Sigmoid colon (tissue), 7 donors: Measurements from ENCODE around the gene TCF12. TPM values are rescaled to one million over a fixed set of nuclear protein-coding genes. Genes with fewer than 3 reads are reported as not detected.
"Not testable (repeated sequence)": the region's sequence is repeated elsewhere in the genome, so short reads cannot be mapped to it uniquely, and the experiment has no call there.

Experiments
- DNase-seq: peaks from one replicate; pipeline ENCODE4 v3.0.0-alpha.2; 2019
- H3K27ac ChIP-seq, 4 donors: fragments of 200-600 bp; sonication (generic); one replicate each; pipeline ENCODE4 v1.5.1; 2016 to 2019; ENCODE audit warnings: mild to moderate bottlenecking in 1 of 4
- H3K27me3 ChIP-seq, 3 donors: fragments of 200-600 bp; sonication (generic); one replicate each; pipeline ENCODE4 v1.5.1; 2019; ENCODE audit warnings: mild to moderate bottlenecking in 1 of 3
- H3K36me3 ChIP-seq, 4 donors: fragments of 200-600 bp; sonication (generic); one replicate each; pipeline ENCODE4 v1.5.1; 2016 to 2019
- H3K4me1 ChIP-seq, 4 donors: fragments of 200-600 bp; sonication (generic); one replicate each; pipeline ENCODE4 v1.5.1; 2017 to 2019
- H3K4me3 ChIP-seq, 4 donors: fragments of 200-600 bp; sonication (generic); one replicate each; pipeline ENCODE4 v1.5.1; 2017 to 2019; ENCODE audit warnings: mild to moderate bottlenecking in 2 of 4, moderate library complexity in 1 of 4
- H3K9me3 ChIP-seq, 4 donors: fragments of 200-600 bp in 3 of 4; sonication (generic) in 3 of 4; one replicate each; pipeline versions ENCODE4 v1.5.1 to v1.6.1; 2013 to 2019
- CTCF ChIP-seq, 4 experiments: fragments of 450-650 bp in 3 of 4; fragments of 200-600 bp in 1 of 4; IDR thresholded peaks; one replicate each; pipeline ENCODE4 v1.5.1; 2016 to 2019; ENCODE audit warnings: antibody characterized with exemption in 4 of 4, mild to moderate bottlenecking in 3 of 4, moderate library complexity in 2 of 4
- EP300 ChIP-seq, 4 donors: sonication (generic); formaldehyde crosslinking; IDR thresholded peaks; one replicate each; pipeline ENCODE4 v1.6.1; 2017; ENCODE audit warnings: antibody characterized with exemption in 4 of 4
- POLR2A ChIP-seq, 2 donors: fragments of 450-650 bp; IDR thresholded peaks; one replicate each; pipeline ENCODE4 v1.6.1; 2016; ENCODE audit warnings: antibody characterized with exemption in 2 of 2, mild to moderate bottlenecking in 2 of 2, moderate library complexity in 2 of 2
- POLR2AphosphoS5 ChIP-seq, 4 donors: sonication (generic); formaldehyde crosslinking; IDR thresholded peaks; one replicate each; pipeline ENCODE4 v1.6.1; 2017; ENCODE audit warnings: antibody characterized with exemption in 4 of 4
- WGBS, 2 donors: extraction: QIAGEN DNeasy Blood & Tissue Kit; methylation state at CpG; one replicate each; pipeline ENCODE4 v1.1.7; 2013; 5-methylcytosine and 5-hydroxymethylcytosine counted together
- intact Hi-C: fragments of 100-400 bp; cut with DNase I; formaldehyde crosslinking; loops from one replicate; pipeline ENCODE4 v1.15.1; 2023
- polyA plus RNA-seq, 3 donors: library from polyadenylated mRNA; stranded (reverse); fragments of 200-250 nt; gene quantifications; one replicate each; pipeline ENCODE4 v1.2.3, GENCODE V29; 2013
- total RNA-seq, 4 donors: library from RNA; depleted of rRNA; stranded (reverse); fragments of >200 nt; gene quantifications; one replicate each; pipeline ENCODE4 v1.1.0, GENCODE V29; 2016
- donor health status: healthy with polysubstance abuse.
- donor health status: Bipolar disorder and iron deficiency.
- donor health status: healthy.

The TCF12 gene
- total and polyA plus RNA-seq, 7 donors: 13.2 to 147 (median 77.8) TPM

- 95 to 97% methylated on average over 3 of the region's 3 CpGs for WGBS, 2 donors
- TF ChIP-seq CTCF (IDR thresholded peaks at IDR 0.05) (no peak), POLR2AphosphoS5 (IDR thresholded peaks at IDR 0.05) (no peak), EP300 (IDR thresholded peaks at IDR 0.05) (no peak), POLR2A (IDR thresholded peaks at IDR 0.05) (no peak)
Measured at GRCh38 chr15:56996746-56997470, 78.5 kb downstream of the TCF12 start.

GRCh38 chr15:57003418-57003817, 85.0 kb downstream of the TCF12 start:
- no peaks in the 10 kb centered on the region for H3K27me3 ChIP-seq
- H3K4me3 ChIP-seq: no peak overlapping the region
- DNase-seq: no peak
- intact Hi-C loops: no loop called here
- peaks cover 0 to 9% (median 5%) of the 10 kb centered on the region in 4 donors for H3K4me1 ChIP-seq
- no peak overlapping the region for H3K27ac ChIP-seq
- TF ChIP-seq POLR2AphosphoS5 (IDR thresholded peaks at IDR 0.05) (no peak), POLR2A (IDR thresholded peaks at IDR 0.05) (no peak), EP300 (IDR thresholded peaks at IDR 0.05) (no peak)
- H3K36me3 ChIP-seq: no peaks in the 10 kb centered on the region
- 76 to 83% methylated on average over 4 of the region's 4 CpGs for WGBS, 2 donors
- no peaks in the 10 kb centered on the region for H3K9me3 ChIP-seq

More at GRCh38 chr15:56996746-56997470, 78.5 kb downstream of the TCF12 start:
- no peak for DNase-seq
- Histone ChIP-seq H3K27me3 (no peaks in the 10 kb centered on the region), H3K4me3 (no peak overlapping the region), H3K36me3 (no peaks in the 10 kb centered on the region), H3K9me3 (no peaks in the 10 kb centered on the region), H3K27ac (no peak overlapping the region), H3K4me1 (peaks cover 0 to 4% (median 0%) of the 10 kb centered on the region in 4 donors)
- intact Hi-C loops: no loop called here

- no peak overlapping the region for H3K27ac ChIP-seq
- no peak for TF ChIP-seq CTCF (IDR thresholded peaks at IDR 0.05)
- TF ChIP-seq POLR2AphosphoS5 (IDR thresholded peaks at IDR 0.05): no peak
- no peak for TF ChIP-seq POLR2A (IDR thresholded peaks at IDR 0.05)
- TF ChIP-seq EP300 (IDR thresholded peaks at IDR 0.05): no peak
- no peak overlapping the region for H3K4me3 ChIP-seq
- no peak for DNase-seq
- intact Hi-C loops: no loop called here
- no peaks in the 10 kb centered on the region for H3K27me3 ChIP-seq
- WGBS, 2 donors: 75 to 94% methylated on average over 1 of the region's 1 CpG
- no peaks in the 10 kb centered on the region for H3K9me3 ChIP-seq
- peaks cover 0 to 11% (median 8%) of the 10 kb centered on the region in 4 donors for H3K4me1 ChIP-seq
- no peaks in the 10 kb centered on the region for H3K36me3 ChIP-seq
Measured at GRCh38 chr15:57005244-57005643, 86.8 kb downstream of the TCF12 start.

GRCh38 chr15:57007797-57008196, 89.4 kb downstream of the TCF12 start:
- H3K4me3 ChIP-seq, H3K9me3 ChIP-seq, H3K27ac ChIP-seq, H3K36me3 ChIP-seq, H3K27me3 ChIP-seq, DNase-seq, intact Hi-C loops: not testable (repeated sequence)
- peaks cover 0 to 14% (median 10%) of the 10 kb centered on the region in 4 donors for H3K4me1 ChIP-seq
- WGBS, 2 donors: 96 to 98% methylated on average over 1 of the region's 1 CpG

GRCh38 chr15:57010724-57011123, 92.3 kb downstream of the TCF12 start:
- 83 to 91% methylated on average over 2 of the region's 2 CpGs for WGBS, 2 donors
- H3K4me3 ChIP-seq: no peak overlapping the region
- H3K27me3 ChIP-seq: no peaks in the 10 kb centered on the region
- H3K27ac ChIP-seq: no peak overlapping the region
- H3K36me3 ChIP-seq: no peaks in the 10 kb centered on the region
- no peak for DNase-seq
- H3K4me1 ChIP-seq: peaks cover 0 to 17% (median 10%) of the 10 kb centered on the region in 4 donors
- H3K9me3 ChIP-seq: no peaks in the 10 kb centered on the region
- intact Hi-C loops: no loop called here
- TF ChIP-seq CTCF (IDR thresholded peaks at IDR 0.05): no peak
- TF ChIP-seq POLR2AphosphoS5 (IDR thresholded peaks at IDR 0.05): no peak
- TF ChIP-seq POLR2A (IDR thresholded peaks at IDR 0.05): no peak
- no peak for TF ChIP-seq EP300 (IDR thresholded peaks at IDR 0.05)
